OCI-LY7 (cell line): ENCODE data around the gene EDN2. TPM values are rescaled to one million over a fixed set of nuclear protein-coding genes. Genes with fewer than 3 reads are reported as not detected.

Source experiments
- BruUV-seq: library from RNA; stranded (reverse); fragments of 400-500 nt; replicated peaks from 2 replicates; lab custom pipeline; 2021; lab: Mats Ljungman, UMichigan
- CTCF ChIA-PET: fragments of 300-600 bp; sonication (Branson Sonifier 250); formaldehyde crosslinking; loops from one replicate; lab custom pipeline; 2022; ENCODE audit warnings: antibody characterized with exemption; ENCODE audit not compliant: unreplicated experiment; lab: Charles Lee
- POLR2A ChIA-PET: fragments of 300-600 bp; sonication (Branson Sonifier 250); formaldehyde crosslinking; loops from one replicate; lab custom pipeline; 2022; ENCODE audit warnings: antibody characterized with exemption; lab: Charles Lee
- DNase-seq: peaks from one replicate; pipeline ENCODE4 v3.0.0-alpha.2; 2015; ENCODE audit warnings: low spot score
- H2AFZ ChIP-seq: fragments of 200-600 bp; sonication (generic), shearing (Covaris generic); 2 replicates; pipeline ENCODE4 v1.6.1; 2014; ENCODE audit warnings: mild to moderate bottlenecking, antibody characterized with exemption, low read length, moderate library complexity
- H3K27ac ChIP-seq: fragments of 200-600 bp; sonication (generic); 2 replicates; pipeline ENCODE4 v1.5.1; 2014; ENCODE audit warnings: mixed run types, low read depth, mild to moderate bottlenecking, moderate library complexity, low read length, inconsistent platforms; ENCODE audit not compliant: poor library complexity, severe bottlenecking
- H3K36me3 ChIP-seq: fragments of 200-600 bp; sonication (generic); 2 replicates; pipeline ENCODE4 v1.6.1; 2014; ENCODE audit warnings: mild to moderate bottlenecking, antibody characterized with exemption, low read length, moderate library complexity, mixed read lengths; ENCODE audit not compliant: insufficient read depth
- H3K4me1 ChIP-seq: fragments of 200-600 bp; sonication (generic); 2 replicates; pipeline ENCODE4 v1.5.1; 2014; ENCODE audit warnings: mild to moderate bottlenecking, low read length; ENCODE audit not compliant: insufficient read depth, poor library complexity, severe bottlenecking
- H3K4me2 ChIP-seq: fragments of 200-600 bp; sonication (generic); 2 replicates; pipeline ENCODE4 v1.6.1; 2014; ENCODE audit warnings: mild to moderate bottlenecking, low read length
- H3K4me3 ChIP-seq: fragments of 200-600 bp; sonication (generic); 2 replicates; pipeline ENCODE4 v1.5.1; 2014; ENCODE audit warnings: mild to moderate bottlenecking, low read depth, low read length; ENCODE audit not compliant: poor library complexity, severe bottlenecking
- H3K79me2 ChIP-seq: fragments of 200-600 bp; sonication (generic); 2 replicates; pipeline ENCODE4 v1.6.1; 2016; ENCODE audit warnings: low read depth, mild to moderate bottlenecking, low read length, moderate library complexity, mixed read lengths; ENCODE audit not compliant: insufficient read depth
- H3K9me2 ChIP-seq: fragments of 200-600 bp; sonication (generic); 2 replicates; pipeline ENCODE4 v1.6.1; 2016; ENCODE audit warnings: mild to moderate bottlenecking, low read length, mixed read lengths; ENCODE audit not compliant: insufficient read depth
- H3K9me3 ChIP-seq: fragments of 200-600 bp; sonication (generic); 2 replicates; pipeline ENCODE4 v1.6.1; 2014; ENCODE audit warnings: mild to moderate bottlenecking, mixed run types, low read length, mixed read lengths
- H4K20me1 ChIP-seq: fragments of 200-600 bp; sonication (generic); 2 replicates; pipeline ENCODE4 v1.6.1; 2014; ENCODE audit warnings: mild to moderate bottlenecking, antibody characterized with exemption, low read length, moderate library complexity, mixed read lengths; ENCODE audit not compliant: insufficient read depth
- EZH2phosphoT487 ChIP-seq: fragments of 200-600 bp; sonication (generic); IDR thresholded peaks from 2 replicates; pipeline ENCODE4 v1.6.1; 2018; ENCODE audit warnings: low read depth, borderline replicate concordance, mild to moderate bottlenecking, mixed run types, antibody characterized with exemption, low read length, moderate library complexity, mixed read lengths
- intact Hi-C: fragments of 100-400 bp; cut with micrococcal nuclease; formaldehyde crosslinking; loops from one replicate; pipeline ENCODE4 v1.10.0; 2022; ENCODE audit not compliant: unreplicated experiment
- total RNA-seq, 2 experiments: library from RNA; depleted of rRNA in 1 of 2; stranded (reverse); fragments of >200 nt in 1 of 2; shearing (Covaris generic) in 1 of 2; gene quantifications; 2 replicates each; pipeline ENCODE4 v1.2.3, GENCODE V29; 2014 to 2022
- TF ChIP-seq, protein P1 (sequence below): fragments of 200-600 bp; sonication (generic); conservative IDR thresholded peaks from 2 replicates; pipeline ENCODE4 v1.5.1; 2014; ENCODE audit warnings: mild to moderate bottlenecking, antibody characterized with exemption, low read length, moderate library complexity, mixed read lengths

The EDN2 gene
- total RNA-seq, 2 experiments from 2014 or later = not detected

DNA sequence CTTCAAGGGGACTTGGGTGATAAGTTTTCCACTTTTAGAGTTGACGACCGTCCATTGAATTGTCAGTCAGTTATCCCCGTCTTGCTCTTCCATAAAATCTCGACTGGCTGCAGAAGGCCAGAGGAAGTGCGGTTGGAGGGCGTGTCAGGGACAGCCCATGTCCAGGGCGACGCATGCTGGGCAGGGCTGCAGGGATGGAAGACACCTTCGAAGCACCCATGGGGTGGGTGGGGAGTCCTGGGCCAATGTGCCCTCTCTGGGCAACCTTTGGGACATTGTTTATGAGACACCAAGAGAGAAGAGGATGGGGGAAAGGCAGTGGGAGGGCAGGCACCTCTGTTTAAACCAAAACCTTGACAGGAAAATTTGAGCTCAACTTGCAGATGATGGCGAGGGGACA is 38.6 kb upstream of the EDN2 start:
- CTCF ChIA-PET = no interaction called here
- intact Hi-C loops = no loop called here

DNA sequence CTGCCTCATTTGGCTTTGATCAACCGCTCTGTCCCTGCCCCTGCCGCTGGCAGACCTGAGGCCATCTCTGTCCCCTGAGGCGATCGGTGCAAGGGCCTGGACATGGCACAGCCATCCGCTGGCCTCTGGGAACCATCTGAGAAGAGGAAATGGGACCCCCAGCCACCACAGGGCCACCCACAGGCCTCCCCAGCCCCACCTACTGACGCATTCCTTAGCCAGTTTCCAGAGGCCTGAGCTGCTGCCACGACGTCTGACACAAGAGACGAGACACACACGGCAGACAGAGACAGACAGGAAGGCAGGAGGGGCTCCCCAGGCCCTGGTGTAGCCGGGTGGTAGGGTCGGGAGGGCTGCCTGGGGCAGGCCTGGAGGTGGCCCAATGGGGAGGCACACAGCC is 37.3 kb upstream of the EDN2 start:
- ChIA-PET POLR2A (no interaction called here), CTCF (interaction anchor here (0.6 kb wide), 1 partner anchor 180 kb away, joined by 3 read pairs; no protein-coding TSS in a partner anchor)
- no peak for DNase-seq
- no peaks in the 10 kb centered on the region for H3K79me2 ChIP-seq
- no peaks in the 10 kb centered on the region for H3K4me1 ChIP-seq
- no peak overlapping the region for H3K4me2 ChIP-seq
- no peaks in the 10 kb centered on the region for H3K36me3 ChIP-seq
- no peaks in the 10 kb centered on the region for H3K9me3 ChIP-seq
- no peaks in the 10 kb centered on the region for H3K9me2 ChIP-seq
- intact Hi-C loops = no loop called here
- no peak overlapping the region for H3K27ac ChIP-seq
- H2AFZ ChIP-seq = no peak overlapping the region
- H3K4me3 ChIP-seq = no peak overlapping the region
- no peak for TF ChIP-seq EZH2phosphoT487
- TF ChIP-seq, protein P1, sequence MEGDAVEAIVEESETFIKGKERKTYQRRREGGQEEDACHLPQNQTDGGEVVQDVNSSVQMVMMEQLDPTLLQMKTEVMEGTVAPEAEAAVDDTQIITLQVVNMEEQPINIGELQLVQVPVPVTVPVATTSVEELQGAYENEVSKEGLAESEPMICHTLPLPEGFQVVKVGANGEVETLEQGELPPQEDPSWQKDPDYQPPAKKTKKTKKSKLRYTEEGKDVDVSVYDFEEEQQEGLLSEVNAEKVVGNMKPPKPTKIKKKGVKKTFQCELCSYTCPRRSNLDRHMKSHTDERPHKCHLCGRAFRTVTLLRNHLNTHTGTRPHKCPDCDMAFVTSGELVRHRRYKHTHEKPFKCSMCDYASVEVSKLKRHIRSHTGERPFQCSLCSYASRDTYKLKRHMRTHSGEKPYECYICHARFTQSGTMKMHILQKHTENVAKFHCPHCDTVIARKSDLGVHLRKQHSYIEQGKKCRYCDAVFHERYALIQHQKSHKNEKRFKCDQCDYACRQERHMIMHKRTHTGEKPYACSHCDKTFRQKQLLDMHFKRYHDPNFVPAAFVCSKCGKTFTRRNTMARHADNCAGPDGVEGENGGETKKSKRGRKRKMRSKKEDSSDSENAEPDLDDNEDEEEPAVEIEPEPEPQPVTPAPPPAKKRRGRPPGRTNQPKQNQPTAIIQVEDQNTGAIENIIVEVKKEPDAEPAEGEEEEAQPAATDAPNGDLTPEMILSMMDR = no peak
- no peaks in the 10 kb centered on the region for H4K20me1 ChIP-seq
- BruUV-seq = no TSS peak

More for the DNA sequence above, 38.6 kb upstream of the EDN2 start:
- Histone ChIP-seq H3K4me2 (no peak overlapping the region), H3K4me3 (no peak overlapping the region), H2AFZ (no peak overlapping the region), H3K9me3 (no peaks in the 10 kb centered on the region), H4K20me1 (no peaks in the 10 kb centered on the region), H3K27ac (no peak overlapping the region), H3K79me2 (no peaks in the 10 kb centered on the region), H3K36me3 (no peaks in the 10 kb centered on the region), H3K4me1 (no peaks in the 10 kb centered on the region), H3K9me2 (no peaks in the 10 kb centered on the region)
- no peak for DNase-seq
- POLR2A ChIA-PET = no interaction called here
- BruUV-seq = no TSS peak
- TF ChIP-seq, protein P1 = no peak
- TF ChIP-seq EZH2phosphoT487 = no peak

DNA sequence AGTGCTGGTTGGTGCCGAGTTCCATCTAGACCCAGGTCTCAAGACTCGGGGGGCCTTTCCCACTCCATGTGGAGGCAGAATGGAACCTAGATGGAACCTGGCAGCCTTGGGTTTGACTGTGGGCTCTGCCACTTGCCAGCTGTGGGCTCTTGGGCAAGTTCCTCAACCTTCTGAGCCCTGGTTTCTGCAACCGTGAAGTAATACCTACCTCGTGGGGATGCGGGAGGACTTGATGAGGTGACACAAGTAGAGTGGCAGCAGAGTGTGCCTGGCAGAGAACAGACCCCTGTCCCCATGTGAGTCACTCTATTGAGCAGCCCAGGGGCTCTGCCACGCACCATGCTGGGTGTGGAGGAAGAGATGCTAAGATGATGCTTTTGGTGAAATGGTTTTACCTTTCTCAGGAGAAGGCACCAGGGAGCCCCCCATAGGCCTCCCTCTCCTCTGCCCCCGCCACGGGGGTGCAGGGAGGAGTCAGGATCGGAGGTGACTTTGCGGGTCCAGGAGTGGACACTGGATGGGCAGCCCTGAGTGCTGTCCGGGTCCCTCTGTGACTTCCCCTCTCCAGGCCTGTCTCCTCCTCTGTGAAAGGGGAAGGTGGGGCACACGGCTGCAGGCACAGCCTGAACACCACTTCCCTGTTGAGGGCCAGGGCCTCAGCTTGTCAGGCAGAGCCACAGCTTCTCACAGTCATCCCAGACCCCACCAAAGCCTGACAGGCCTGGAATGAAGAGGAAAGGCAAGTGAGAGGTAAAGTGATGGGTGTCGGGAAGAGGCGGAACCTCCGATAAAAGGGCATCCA is 36.7 kb upstream of the EDN2 start:
- intact Hi-C loops = no loop called here
- H3K4me3 ChIP-seq = no peak overlapping the region
- H3K9me3 ChIP-seq = no peaks in the 10 kb centered on the region
- no peak for DNase-seq
- no peak overlapping the region for H3K27ac ChIP-seq
- H4K20me1 ChIP-seq = no peaks in the 10 kb centered on the region
- POLR2A ChIA-PET = no interaction called here
- BruUV-seq = no TSS peak
- no peak overlapping the region for H3K4me2 ChIP-seq
- H2AFZ ChIP-seq = no peak overlapping the region
- no peaks in the 10 kb centered on the region for H3K4me1 ChIP-seq
- H3K9me2 ChIP-seq = no peaks in the 10 kb centered on the region
- H3K36me3 ChIP-seq = no peaks in the 10 kb centered on the region
- H3K79me2 ChIP-seq = no peaks in the 10 kb centered on the region
- no peak for TF ChIP-seq EZH2phosphoT487
- TF ChIP-seq, protein P1 = no peak
- CTCF ChIA-PET = no interaction called here
